ENCODE results near the gene FOXD3. TPM values are rescaled to one million over a fixed set of nuclear protein-coding genes. Genes with fewer than 3 reads are reported as not detected.

FOXD3 gene
- total RNA-seq, 1 experiment from 2014 or later: 25.8 TPM

DNA sequence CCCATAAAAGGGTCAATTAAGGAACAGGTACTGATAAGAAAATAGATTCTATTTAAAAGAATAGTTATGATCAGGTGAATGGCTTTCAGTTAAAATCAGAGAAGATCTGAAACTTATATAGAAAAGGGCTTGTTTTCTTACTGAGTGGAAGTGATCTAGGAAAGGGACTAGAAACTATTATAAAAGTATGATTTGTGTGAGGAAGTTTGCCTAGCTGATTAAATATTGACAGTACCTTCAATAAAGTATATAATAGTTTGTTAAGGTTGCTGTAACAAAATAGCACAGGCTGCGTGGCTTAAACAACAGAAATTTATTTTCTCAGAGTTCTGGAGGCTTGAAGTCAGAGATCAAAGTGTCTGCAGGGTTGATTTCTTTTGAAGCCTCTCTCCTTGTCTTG lies 39.7 kb downstream of the FOXD3 start:
- no peaks in the 10 kb centered on the region for H3K23me2 ChIP-seq (ENCODE audit: insufficient read length, low read depth, low read length, poor library complexity, severe bottlenecking)
- no peak overlapping the region for H3T11ph ChIP-seq (ENCODE audit: low read length)
- no peak overlapping the region for H2BK120ac ChIP-seq (ENCODE audit: low read depth, low read length, poor library complexity, severe bottlenecking)
- H3K4ac ChIP-seq (ENCODE audit: low read depth, low read length): no peak overlapping the region
- WGBS (ENCODE audit: extremely low coverage, insufficient read length, low lambda C conversion rate): no CpG with 5 or more reads among the region's 1 CpG
- peaks cover 5 to 6% of the 10 kb centered on the region in 2 experiments; a peak in 3 of 5 replicates for H3K9me3 Mint-ChIP-seq
- DNase-seq: no peak
- no peak overlapping the region for H4K8ac ChIP-seq (replicated peaks; ENCODE audit: insufficient read length, low read depth, low read length)
- H3K27me3 ChIP-seq (ENCODE audit: insufficient read depth, low read length): no peaks in the 10 kb centered on the region
- H3K9me3 ChIP-seq (ENCODE audit: control insufficient read depth, low read depth, low read length): no peaks in the 10 kb centered on the region
- no peaks in the 10 kb centered on the region for H4K20me1 ChIP-seq (ENCODE audit: control insufficient read depth, insufficient read depth, insufficient read length)
- H2AFZ ChIP-seq (ENCODE audit: low read length): no peak overlapping the region
- H3K14ac ChIP-seq (ENCODE audit: insufficient read depth, low read length): no peak overlapping the region
- H3K27ac ChIP-seq (ENCODE audit: insufficient read length, low read depth, low read length): no peak overlapping the region
- no peak overlapping the region for H3K4me2 ChIP-seq (ENCODE audit: insufficient read depth, insufficient read length, low read length)
- H3K23ac ChIP-seq (ENCODE audit: insufficient read length, low read depth, low read length): no peak overlapping the region
- no peaks in the 10 kb centered on the region for H3K79me1 ChIP-seq (ENCODE audit: insufficient read depth, low read depth, low read length, poor library complexity, severe bottlenecking)
- no peak overlapping the region; a peak in 1 of 7 replicates for H3K27ac Mint-ChIP-seq
- H2BK5ac ChIP-seq (ENCODE audit: insufficient read length, low read length): no peak overlapping the region
- H2BK12ac ChIP-seq (ENCODE audit: insufficient read length, low read depth, low read length): no peak overlapping the region
- no peak overlapping the region for H2BK20ac ChIP-seq (ENCODE audit: low read depth, low read length, poor library complexity, severe bottlenecking)
- no peak overlapping the region for H3K4me3 Mint-ChIP-seq
- no peak overlapping the region for H4K91ac ChIP-seq (ENCODE audit: insufficient read length, low read depth, low read length)
- H4K5ac ChIP-seq (ENCODE audit: insufficient read length, low read depth, low read length): no peak overlapping the region
- no peak overlapping the region for H2BK15ac ChIP-seq (ENCODE audit: low read depth, low read length)
- no peaks in the 10 kb centered on the region for H3K4me1 ChIP-seq (ENCODE audit: insufficient read depth, low read length)
- peaks cover 0 to 2% (median 0%) of the 10 kb centered on the region in 3 experiments; a peak in 2 of 7 replicates for H3K36me3 Mint-ChIP-seq (ENCODE audit: insufficient read depth in 1 of 3, low read depth in 3 of 3)
- no peak overlapping the region for H3K56ac ChIP-seq (ENCODE audit: insufficient read length, low read depth, low read length)
- H3K4me1 Mint-ChIP-seq: peaks cover 13 to 20% of the 10 kb centered on the region in 2 experiments
- no peak overlapping the region for H3K9ac ChIP-seq (ENCODE audit: extremely low read depth, insufficient read length, low read length)
- H3K79me2 ChIP-seq (ENCODE audit: insufficient read depth, low read length): no peaks in the 10 kb centered on the region
- no peak overlapping the region for H2AK5ac ChIP-seq (ENCODE audit: insufficient read length, low read length)
- peaks cover 9% of the 10 kb centered on the region for H3K27me3 Mint-ChIP-seq (ENCODE audit: low read depth)
- no peak overlapping the region for H3K18ac ChIP-seq (ENCODE audit: insufficient read length, low read depth, low read length)
- TF ChIP-seq, protein P1, sequence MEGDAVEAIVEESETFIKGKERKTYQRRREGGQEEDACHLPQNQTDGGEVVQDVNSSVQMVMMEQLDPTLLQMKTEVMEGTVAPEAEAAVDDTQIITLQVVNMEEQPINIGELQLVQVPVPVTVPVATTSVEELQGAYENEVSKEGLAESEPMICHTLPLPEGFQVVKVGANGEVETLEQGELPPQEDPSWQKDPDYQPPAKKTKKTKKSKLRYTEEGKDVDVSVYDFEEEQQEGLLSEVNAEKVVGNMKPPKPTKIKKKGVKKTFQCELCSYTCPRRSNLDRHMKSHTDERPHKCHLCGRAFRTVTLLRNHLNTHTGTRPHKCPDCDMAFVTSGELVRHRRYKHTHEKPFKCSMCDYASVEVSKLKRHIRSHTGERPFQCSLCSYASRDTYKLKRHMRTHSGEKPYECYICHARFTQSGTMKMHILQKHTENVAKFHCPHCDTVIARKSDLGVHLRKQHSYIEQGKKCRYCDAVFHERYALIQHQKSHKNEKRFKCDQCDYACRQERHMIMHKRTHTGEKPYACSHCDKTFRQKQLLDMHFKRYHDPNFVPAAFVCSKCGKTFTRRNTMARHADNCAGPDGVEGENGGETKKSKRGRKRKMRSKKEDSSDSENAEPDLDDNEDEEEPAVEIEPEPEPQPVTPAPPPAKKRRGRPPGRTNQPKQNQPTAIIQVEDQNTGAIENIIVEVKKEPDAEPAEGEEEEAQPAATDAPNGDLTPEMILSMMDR (conservative IDR thresholded peaks at IDR 0.05): no peak

Measured in H9 (cell line).